Sciatic nerve (tissue), 2 donors: Measurements from ENCODE around the gene SSTR1. TPM values are rescaled to one million over a fixed set of nuclear protein-coding genes. Genes with fewer than 3 reads are reported as not detected.

Source experiments
- ATAC-seq: fragments of 200-7000 bp; cut with Tn5 transposase; one replicate; pipeline ENCODE4 v1.9.1; 2020; ENCODE audit warnings: mild to moderate bottlenecking, moderate library complexity
- DNase-seq: peaks from one replicate; pipeline ENCODE4 v3.0.0-alpha.2; 2020; ENCODE audit warnings: low spot score
- intact Hi-C: fragments of 100-400 bp; cut with DNase I; formaldehyde crosslinking; loops from one replicate; pipeline ENCODE4 v1.14.2; 2022
- total RNA-seq: library from RNA; stranded (reverse); fragmentation: NEBNext Ultra II Directional; extraction: Animal tissue kit (Norgen Biotek cat#: 25700); gene quantifications from one replicate; pipeline ENCODE4 v1.2.1, GENCODE V29; 2021
- donor health status: DM: no; HTN: no; CAD: no.
- donor health status: DM: no; HTN: no; CAD: no.

The SSTR1 gene
- total RNA-seq, 1 donor from 2014 or later: 4.1 TPM

DNA sequence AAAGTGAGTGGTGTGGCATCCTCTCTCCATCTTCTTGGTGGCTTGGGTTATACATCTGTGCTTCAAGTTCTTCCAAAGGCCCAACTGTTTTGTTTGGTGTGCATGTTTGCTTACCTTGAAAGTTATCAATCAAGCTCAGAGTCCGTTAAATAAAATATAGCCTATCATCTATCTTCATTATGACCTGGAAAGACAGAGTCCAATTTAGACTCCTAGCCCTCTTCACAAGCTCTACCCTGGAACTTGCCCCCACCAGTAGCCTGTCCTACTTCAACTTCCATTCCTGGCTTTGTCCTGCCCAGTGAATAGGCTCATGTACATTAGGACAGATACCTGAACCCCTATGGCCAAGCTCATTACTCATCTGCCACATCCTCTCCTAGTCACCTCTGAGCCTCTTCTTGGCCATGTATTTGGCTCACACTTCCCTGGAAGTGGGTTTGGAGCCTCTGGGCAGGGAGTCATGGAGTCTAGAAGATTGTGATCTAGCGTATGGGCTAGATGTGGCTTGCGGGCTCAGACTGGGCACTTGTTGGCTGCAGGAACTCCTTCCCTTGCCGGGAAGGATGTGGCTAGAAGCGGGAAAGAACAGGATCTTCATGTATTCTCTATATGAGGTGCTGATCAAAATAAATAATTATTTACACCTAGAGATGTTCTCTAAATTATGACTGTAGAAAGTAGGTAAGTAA is 6.4 kb upstream of the SSTR1 start:
- intact Hi-C loops: no loop called here

DNA sequence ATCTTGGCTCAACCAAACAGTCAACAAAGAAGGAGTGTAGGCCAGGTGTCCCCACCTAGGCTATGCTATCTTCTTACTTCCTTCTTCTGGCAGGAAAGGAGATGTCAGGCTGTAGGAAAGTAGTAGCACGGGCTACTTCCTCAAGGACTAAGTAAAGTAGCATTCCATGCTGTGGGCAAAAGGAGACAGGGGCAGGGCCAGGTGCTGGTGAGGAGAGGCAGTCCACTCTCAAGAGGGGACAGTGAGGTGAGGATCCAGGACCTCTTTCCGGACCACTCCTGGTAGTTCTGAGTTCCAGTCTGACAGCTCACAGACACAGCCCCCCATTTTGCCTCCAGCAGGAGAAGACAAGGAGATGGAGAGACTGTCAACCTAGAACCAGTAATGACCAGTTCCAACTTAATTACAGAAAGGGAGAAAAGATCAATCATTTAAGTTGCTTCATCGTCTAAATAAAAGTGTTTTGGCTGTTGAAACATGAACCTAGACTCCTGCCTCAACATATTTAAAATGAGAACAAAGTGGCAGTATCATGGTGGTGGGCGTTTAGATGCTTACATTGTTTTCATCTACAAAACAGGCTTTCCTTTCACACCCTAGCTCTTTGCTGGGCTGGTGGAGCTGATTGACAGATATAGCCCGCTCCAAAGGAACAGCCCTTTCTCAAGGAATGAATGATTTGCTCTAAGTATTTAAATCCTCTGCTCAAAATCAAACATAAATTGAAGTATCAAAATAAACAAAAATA is 5.1 kb upstream of the SSTR1 start:
- ATAC-seq: no peak
- intact Hi-C loops: no loop called here
- no peak for DNase-seq

More for the DNA sequence above, 6.4 kb upstream of the SSTR1 start:
- ATAC-seq (no peak), DNase-seq (no peak)

DNA sequence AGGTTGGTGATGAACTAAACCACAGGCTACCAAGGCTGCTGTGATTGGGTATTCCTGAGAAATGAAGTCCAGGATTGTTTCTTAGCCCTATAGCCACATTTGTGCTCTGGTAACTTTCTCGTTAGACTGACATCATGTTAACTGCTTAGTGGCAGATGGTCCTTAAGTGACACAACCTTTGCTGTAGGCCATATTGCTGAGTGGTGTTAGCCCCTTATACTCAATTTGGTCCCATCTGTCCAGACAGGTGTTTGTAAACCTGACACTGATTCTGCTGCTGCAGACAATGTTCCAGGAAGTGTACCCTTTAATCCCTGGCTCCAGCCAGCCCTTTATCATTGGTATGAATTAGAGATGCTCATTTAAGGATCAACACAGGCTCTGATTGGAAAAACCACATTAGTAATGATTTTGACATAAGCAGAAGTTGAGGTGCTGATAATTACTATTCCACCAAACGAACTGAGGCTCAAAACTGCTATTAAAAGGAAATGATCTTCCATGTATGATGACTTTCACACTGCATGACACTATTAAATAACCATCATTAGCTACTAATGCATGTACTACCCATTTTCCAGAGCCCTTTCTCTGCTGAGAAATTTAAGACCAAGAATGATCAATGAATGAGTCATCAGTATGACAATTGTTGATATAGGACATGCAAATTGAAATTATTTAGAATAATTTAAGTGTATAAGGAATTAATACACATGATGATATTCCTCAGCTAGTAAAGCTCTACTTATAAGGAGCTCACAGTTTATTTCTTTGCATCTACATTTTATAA is 3.6 kb upstream of the SSTR1 start:
- ATAC-seq: no peak

DNA sequence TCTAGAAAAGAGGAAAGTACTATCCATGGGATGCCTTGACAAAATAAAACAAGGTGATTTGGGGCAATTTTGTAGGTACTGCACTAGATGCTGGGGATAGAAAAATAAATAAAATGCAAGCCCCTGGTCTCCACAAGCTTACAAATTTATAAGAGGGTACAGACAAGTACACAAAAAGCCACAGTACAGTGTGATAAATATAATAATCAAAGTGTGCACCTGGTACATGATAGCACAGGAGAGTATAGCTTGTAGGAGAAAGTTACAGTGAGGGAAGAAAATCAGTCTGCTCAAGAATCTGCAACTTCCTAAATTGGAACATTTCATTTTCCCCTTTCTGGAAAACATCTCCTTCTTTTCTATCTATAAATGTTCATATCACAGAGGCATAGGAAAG is 3.0 kb upstream of the SSTR1 start:
- DNase-seq: no peak
- intact Hi-C loops: no loop called here
- no peak for ATAC-seq

More for the DNA sequence above, 3.6 kb upstream of the SSTR1 start:
- intact Hi-C loops: no loop called here
- DNase-seq: no peak

DNA sequence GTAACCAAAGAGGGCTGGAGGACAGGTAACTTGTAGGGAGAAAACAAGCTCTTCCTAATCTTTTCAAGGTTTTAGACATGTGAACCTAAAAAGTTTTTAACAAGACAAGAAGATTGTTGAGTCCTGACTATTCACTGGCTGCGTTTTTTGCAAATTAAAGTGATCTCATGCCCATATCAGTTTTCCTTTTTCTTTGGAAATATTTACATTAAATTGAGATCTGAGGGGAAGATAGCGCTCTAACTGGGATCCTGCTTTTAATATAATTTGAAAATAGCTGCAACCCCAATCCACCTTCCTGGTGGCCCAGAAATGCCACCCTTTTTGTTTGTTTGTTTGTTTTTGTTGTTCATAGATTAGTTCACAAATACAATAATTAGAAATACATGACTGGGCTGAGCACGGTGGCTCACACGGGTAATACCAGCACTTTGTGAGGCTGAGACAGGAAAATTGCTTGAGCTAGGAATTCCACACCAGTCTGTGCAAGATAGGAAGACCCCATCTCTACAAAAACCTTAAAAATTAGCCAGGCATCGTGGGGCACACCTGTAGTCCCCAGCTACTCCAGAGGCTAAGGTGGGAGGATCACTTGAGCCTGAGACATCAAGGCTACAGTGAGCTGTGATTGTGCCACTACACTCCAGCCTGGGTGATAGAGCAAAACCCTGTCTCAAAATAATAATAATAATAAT is 2.4 kb upstream of the SSTR1 start:
- ATAC-seq: no peak
- no peak for DNase-seq
- intact Hi-C loops: no loop called here

DNA sequence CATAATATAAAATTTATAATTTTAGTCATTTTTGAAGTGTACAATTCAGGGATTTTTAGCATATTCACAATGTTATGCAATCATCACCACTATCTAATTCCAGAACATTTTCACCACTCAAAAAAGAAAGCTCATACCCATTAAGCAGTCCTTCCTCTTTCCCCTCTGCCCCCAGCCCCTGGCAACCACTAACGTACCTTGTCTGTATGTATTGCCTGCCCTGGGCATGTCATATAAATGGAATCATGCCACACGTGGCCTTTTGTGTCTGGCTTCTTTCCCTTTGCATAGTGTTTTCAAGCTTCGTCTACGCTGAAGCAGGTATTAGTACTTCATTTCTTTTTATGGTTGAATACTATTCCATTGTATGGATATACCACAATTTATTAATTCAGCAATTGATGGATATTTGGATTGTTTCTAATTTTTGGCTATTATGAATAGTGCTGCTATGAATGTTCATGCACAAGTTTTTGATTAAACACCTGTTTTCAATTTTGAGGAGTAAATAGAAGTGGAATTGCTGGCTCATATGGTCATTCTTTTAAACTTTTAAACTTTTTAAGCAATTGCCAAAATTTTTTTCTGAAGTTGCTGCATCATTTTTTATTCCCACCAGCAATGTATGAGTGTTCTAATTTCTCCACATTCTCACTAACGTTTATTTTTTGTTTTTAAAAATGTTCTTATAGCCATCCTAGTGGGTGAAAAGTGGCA is 1.6 kb upstream of the SSTR1 start:
- ATAC-seq: no peak
- DNase-seq: no peak
- intact Hi-C loops: no loop called here

DNA sequence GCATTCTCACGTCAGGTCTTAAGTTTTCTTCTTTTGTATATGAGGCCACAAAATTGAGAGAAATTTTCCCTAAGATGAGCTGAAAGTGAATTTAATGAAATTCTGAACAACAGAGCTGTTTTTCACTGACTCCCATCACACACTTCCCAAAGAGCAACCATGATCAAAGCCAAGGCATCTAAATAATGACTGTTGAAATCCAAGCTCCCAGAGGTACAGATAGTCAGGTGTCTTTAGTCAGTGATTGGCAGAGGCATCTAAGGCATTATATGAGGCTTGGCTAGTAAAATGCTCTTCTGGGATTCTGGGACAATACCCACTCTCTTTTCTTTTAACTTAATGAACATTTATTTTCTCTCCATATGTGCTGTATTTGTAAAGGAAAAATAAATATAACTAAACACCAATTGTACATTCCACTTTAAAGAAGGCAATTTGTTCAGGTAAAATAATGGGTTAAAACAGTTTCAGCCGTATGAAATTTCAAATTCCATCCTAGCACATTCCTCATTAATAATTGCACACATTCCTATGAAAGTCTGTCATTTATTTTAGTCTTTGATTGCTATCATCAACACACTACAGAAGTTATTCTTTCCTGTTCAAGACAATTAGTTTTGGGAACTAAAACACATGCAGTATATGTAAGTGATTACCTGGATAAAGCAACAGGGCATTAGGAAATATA is 871 bp upstream of the SSTR1 start:
- ATAC-seq: no peak
- no peak for DNase-seq
- intact Hi-C loops: no loop called here

DNA sequence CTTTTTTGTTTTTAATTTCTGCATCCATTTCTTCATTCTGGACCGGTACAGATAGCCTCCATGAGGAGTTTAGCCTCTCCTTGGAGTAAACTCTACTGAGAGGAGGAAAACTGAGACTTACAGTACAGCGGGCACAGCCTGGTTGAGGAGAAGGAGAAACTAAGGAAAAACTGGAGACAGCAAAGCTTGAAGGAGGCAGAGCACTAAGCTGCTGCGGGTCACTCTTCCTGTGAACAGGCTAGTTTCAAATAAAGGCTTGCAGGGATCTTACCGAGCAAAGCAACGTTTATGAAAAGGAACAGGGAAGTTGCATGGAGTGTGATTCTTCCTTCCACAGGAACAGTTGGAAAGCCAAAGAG is 348 bp upstream of the SSTR1 start:
- no peak for ATAC-seq
- no peak for DNase-seq
- intact Hi-C loops: no loop called here

DNA sequence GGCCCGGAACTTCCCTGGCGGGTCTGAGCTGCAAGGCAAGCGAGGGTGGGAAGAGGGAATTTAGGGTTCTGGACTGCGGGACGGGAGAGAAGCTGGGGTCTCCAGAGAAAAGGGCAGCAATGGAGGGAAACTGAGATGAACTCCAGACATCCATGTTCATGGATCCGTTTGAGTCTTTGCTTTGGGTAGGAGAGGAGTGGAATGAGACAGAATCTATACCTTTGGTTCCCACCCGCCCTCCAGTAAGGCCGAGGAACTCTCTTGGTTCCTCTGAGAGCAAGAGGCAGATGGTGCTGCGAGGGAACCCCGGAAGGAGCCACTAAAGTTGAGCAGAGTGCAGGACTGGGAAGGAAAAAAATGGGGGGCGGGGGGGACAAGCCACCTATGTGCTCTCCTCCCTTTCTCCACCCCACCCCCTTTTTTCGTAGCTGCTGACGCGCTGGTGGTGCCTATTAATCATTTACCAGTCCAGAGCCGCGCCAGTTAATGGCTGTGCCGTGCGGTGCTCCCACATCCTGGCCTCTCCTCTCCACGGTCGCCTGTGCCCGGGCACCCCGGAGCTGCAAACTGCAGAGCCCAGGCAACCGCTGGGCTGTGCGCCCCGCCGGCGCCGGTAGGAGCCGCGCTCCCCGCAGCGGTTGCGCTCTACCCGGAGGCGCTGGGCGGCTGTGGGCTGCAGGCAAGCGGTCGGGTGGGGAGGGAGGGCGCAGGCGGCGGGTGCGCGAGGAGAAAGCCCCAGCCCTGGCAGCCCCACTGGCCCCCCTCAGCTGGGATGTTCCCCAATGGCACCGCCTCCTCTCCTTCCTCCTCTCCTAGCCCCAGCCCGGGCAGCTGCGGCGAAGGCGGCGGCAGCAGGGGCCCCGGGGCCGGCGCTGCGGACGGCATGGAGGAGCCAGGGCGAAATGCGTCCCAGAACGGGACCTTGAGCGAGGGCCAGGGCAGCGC is 1.2 kb downstream of the SSTR1 start:
- ATAC-seq (peak; percentile 56), DNase-seq (peak; percentile 54)
- intact Hi-C loops: no loop called here

DNA sequence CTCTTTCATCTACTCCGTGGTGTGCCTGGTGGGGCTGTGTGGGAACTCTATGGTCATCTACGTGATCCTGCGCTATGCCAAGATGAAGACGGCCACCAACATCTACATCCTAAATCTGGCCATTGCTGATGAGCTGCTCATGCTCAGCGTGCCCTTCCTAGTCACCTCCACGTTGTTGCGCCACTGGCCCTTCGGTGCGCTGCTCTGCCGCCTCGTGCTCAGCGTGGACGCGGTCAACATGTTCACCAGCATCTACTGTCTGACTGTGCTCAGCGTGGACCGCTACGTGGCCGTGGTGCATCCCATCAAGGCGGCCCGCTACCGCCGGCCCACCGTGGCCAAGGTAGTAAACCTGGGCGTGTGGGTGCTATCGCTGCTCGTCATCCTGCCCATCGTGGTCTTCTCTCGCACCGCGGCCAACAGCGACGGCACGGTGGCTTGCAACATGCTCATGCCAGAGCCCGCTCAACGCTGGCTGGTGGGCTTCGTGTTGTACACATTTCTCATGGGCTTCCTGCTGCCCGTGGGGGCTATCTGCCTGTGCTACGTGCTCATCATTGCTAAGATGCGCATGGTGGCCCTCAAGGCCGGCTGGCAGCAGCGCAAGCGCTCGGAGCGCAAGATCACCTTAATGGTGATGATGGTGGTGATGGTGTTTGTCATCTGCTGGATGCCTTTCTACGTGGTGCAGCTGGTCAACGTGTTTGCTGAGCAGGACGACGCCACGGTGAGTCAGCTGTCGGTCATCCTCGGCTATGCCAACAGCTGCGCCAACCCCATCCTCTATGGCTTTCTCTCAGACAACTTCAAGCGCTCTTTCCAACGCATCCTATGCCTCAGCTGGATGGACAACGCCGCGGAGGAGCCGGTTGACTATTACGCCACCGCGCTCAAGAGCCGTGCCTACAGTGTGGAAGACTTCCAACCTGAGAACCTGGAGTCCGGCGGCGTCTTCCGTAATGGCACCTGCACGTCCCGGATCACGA is 2.2 kb downstream of the SSTR1 start:
- ATAC-seq (no peak), DNase-seq (no peak)
- intact Hi-C loops: no loop called here

DNA sequence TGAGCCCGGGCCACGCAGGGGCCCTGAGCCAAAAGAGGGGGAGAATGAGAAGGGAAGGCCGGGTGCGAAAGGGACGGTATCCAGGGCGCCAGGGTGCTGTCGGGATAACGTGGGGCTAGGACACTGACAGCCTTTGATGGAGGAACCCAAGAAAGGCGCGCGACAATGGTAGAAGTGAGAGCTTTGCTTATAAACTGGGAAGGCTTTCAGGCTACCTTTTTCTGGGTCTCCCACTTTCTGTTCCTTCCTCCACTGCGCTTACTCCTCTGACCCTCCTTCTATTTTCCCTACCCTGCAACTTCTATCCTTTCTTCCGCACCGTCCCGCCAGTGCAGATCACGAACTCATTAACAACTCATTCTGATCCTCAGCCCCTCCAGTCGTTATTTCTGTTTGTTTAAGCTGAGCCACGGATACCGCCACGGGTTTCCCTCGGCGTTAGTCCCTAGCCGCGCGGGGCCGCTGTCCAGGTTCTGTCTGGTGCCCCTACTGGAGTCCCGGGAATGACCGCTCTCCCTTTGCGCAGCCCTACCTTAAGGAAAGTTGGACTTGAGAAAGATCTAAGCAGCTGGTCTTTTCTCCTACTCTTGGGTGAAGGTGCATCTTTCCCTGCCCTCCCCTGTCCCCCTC is 3.0 kb downstream of the SSTR1 start:
- DNase-seq: peak; percentile 56
- ATAC-seq: peak; percentile 58
- intact Hi-C loops: no loop called here

DNA sequence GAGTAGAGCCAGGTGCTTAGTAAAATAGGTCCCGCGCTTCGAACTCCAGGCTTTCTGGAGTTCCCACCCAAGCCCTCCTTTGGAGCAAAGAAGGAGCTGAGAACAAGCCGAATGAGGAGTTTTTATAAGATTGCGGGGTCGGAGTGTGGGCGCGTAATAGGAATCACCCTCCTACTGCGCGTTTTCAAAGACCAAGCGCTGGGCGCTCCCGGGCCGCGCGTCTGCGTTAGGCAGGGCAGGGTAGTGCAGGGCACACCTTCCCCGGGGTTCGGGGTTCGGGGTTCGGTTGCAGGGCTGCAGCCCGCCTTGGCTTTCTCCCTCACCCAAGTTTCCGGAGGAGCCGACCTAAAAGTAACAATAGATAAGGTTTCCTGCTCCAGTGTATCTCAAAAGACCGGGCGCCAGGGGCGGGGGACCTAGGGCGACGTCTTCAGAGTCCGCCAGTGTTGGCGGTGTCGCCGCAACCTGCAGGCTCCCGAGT is 3.6 kb downstream of the SSTR1 start:
- intact Hi-C loops: no loop called here
- ATAC-seq: peak; percentile 43

DNA sequence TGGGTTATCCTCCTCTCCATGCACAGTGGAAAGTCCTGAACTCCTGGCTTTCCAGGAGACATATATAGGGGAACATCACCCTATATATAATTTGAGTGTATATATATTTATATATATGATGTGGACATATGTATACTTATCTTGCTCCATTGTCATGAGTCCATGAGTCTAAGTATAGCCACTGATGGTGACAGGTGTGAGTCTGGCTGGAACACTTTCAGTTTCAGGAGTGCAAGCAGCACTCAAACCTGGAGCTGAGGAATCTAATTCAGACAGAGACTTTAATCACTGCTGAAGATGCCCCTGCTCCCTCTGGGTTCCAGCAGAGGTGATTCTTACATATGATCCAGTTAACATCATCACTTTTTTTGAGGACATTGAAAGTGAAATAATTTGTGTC is 4.4 kb downstream of the SSTR1 start:
- intact Hi-C loops: no loop called here
- DNase-seq: no peak
- no peak for ATAC-seq

More for the DNA sequence above, 3.6 kb downstream of the SSTR1 start:
- DNase-seq: no peak

DNA sequence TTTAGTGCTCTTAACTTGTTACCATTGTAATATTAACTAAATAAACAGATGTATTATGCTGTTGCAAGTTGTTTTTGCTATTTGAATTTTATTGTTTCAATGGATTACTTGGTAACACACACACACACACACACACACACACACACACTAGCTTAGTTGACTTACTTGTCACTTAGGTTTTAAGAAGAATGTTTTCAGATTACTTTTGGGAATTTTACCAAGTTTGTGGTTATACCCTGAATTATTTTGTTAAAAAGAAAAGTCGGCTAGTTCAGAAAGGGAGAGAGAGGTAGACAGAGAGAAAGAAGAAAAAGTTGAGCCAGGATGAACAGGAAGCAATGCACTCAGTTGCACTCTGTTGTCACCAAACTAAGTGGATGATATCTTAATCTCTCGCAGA is 5.3 kb downstream of the SSTR1 start:
- ATAC-seq (no peak), DNase-seq (no peak)
- intact Hi-C loops: no loop called here

DNA sequence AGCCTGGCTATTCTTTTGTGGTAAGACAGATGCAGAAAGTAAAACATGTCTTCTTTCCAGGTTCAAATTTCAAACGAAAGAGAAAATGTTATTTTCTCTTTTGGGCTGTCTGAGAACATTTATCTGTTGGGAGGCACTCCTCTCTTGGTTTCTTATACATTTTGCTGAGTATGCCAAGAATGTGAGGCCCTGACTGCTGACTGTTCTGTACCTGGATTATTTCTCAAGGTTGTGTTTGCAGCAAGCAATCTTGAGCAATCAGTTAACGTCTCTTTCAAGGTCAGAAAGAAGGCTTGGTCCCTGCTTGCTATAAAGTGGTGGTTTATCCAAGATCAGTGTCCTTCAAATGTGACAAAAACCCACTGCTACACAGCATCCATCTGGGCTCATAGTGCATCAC is 9.8 kb downstream of the SSTR1 start:
- no peak for DNase-seq
- no peak for ATAC-seq
- intact Hi-C loops: no loop called here

DNA sequence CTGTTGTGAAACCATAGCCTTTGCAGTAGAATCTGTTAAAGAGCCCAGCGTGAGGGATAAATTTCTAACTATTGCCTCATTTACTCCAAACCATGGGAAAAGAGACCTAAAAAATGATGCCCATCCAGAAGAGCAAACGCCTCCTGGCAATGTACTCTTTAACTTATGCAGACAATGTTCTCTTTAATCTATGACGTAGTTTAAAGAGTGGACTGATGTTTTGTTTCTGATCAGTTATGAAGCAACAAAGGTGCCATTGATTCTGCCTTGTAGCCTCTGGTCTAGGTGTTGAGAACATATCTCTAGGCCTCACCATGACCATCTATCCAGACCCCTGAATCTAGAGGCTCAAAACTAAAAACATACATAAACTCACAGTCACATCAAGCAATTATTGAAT is 13.4 kb downstream of the SSTR1 start:
- intact Hi-C loops: no loop called here
- no peak for DNase-seq
- no peak for ATAC-seq
